HepG2 (cell line): ENCODE measurements around the gene SLC36A2. TPM values are rescaled to one million over a fixed set of nuclear protein-coding genes. Genes with fewer than 3 reads are reported as not detected.

Source experiments
- ATAC-seq: fragments of 200-7000 bp; cut with Tn5 transposase; 3 replicates; pipeline ENCODE4 v1.9.1; 2020; ENCODE audit warnings: mild to moderate bottlenecking, moderate library complexity
- BruUV-seq: library from RNA; stranded (reverse); fragments of 400-500 nt; replicated peaks from 2 replicates; lab custom pipeline; 2021; lab: Mats Ljungman, UMichigan
- CTCF ChIA-PET: fragments of 300-600 bp; formaldehyde crosslinking; extraction: SDS; loops from one replicate; lab custom pipeline; 2021; ENCODE audit warnings: low total read pairs, inconsistent platforms, low intra/inter-chr PET ratio; lab: Yijun Ruan, JAX
- POLR2A ChIA-PET: fragments of 350-600 bp; sonication (Branson Sonifier 250); formaldehyde crosslinking; loops from one replicate; lab custom pipeline; 2020; ENCODE audit warnings: antibody characterized with exemption, inconsistent platforms; lab: Yijun Ruan, JAX
- DNase-seq: peaks from one replicate; pipeline ENCODE4 v3.0.0-alpha.2; 2015; ENCODE audit warnings: low spot score
- FAIRE-seq: peaks from 3 replicates; lab custom pipeline; 2011; peaks lifted over from hg19 to GRCh38; lab: Jason Lieb, UNC
- H2AFZ ChIP-seq: one replicate; pipeline ENCODE4 v1.6.1; 2011; ENCODE audit warnings: low read length, inconsistent platforms
- H3K27ac ChIP-seq: fragments of 300-600 bp; 3 replicates; pipeline ENCODE4 v1.8.0; 2011; ENCODE audit warnings: mixed run types, mild to moderate bottlenecking, mixed read lengths, low read length, inconsistent platforms; ENCODE audit not compliant: insufficient read depth; ENCODE audit errors: extremely low read length
- H3K27me3 ChIP-seq, 2 experiments: fragments of 200-600 bp in 1 of 2; 2 replicates in 1 of 2; 3 replicates in 1 of 2; pipeline versions ENCODE4 v1.6.0 to v1.8.0; 2011; ENCODE audit warnings: low read length in 2 of 2, mild to moderate bottlenecking in 2 of 2, moderate library complexity in 2 of 2, inconsistent platforms in 1 of 2; ENCODE audit not compliant: insufficient read depth in 2 of 2, control insufficient read depth in 1 of 2
- H3K36me3 ChIP-seq, 2 experiments: fragments of 200-600 bp in 1 of 2; replicated peaks in 1 of 2; 2 replicates in 1 of 2; 3 replicates in 1 of 2; pipeline versions ENCODE4 v1.5.1 to v1.8.0; 2011; ENCODE audit warnings: low read length in 2 of 2, inconsistent platforms in 1 of 2; ENCODE audit not compliant: insufficient read depth in 2 of 2, control insufficient read depth in 1 of 2
- H3K4me1 ChIP-seq: 2 replicates; pipeline ENCODE4 v1.5.1; 2012; ENCODE audit warnings: low read length, inconsistent platforms; ENCODE audit not compliant: insufficient read depth
- H3K4me2 ChIP-seq: 2 replicates; pipeline ENCODE4 v1.6.0; 2011; ENCODE audit warnings: low read depth, low read length, inconsistent platforms
- H3K4me3 ChIP-seq, 3 experiments: fragments of 200-600 bp in 1 of 3; sonication (generic), shearing (Covaris generic) in 1 of 3; replicated peaks in 1 of 3; 2 replicates each; pipeline ENCODE4 v1.5.1; 2011 to 2016; ENCODE audit warnings: low read length in 3 of 3, inconsistent platforms in 2 of 3, low read depth in 2 of 3, mild to moderate bottlenecking in 2 of 3, control low read depth in 1 of 3, mixed read lengths in 1 of 3; ENCODE audit not compliant: insufficient read depth in 1 of 3
- H3K79me2 ChIP-seq: one replicate; pipeline ENCODE4 v1.6.1; 2011; ENCODE audit warnings: low read length, inconsistent platforms; ENCODE audit not compliant: insufficient read depth
- H3K9ac ChIP-seq: 2 replicates; pipeline ENCODE4 v1.6.0; 2011; ENCODE audit warnings: mild to moderate bottlenecking, low read depth, low read length, inconsistent platforms; ENCODE audit not compliant: insufficient read depth
- H3K9me3 ChIP-seq: 2 replicates; pipeline ENCODE4 v1.5.1; 2012; ENCODE audit warnings: mild to moderate bottlenecking, low read length
- H4K20me1 ChIP-seq: 2 replicates; pipeline ENCODE4 v1.6.0; 2011; ENCODE audit warnings: inconsistent platforms, mild to moderate bottlenecking, low read length, moderate library complexity; ENCODE audit not compliant: insufficient read depth
- BRF2 ChIP-seq: sonication (generic); formaldehyde crosslinking; IDR thresholded peaks from 2 replicates; pipeline ENCODE4 v1.8.1; 2022; ENCODE audit warnings: mild to moderate bottlenecking, missing genetic modification reagents
- MTERF4 ChIP-seq: sonication (generic); formaldehyde crosslinking; IDR thresholded peaks from 2 replicates; pipeline ENCODE4 v1.8.0; 2023; ENCODE audit warnings: mild to moderate bottlenecking, missing genetic modification reagents
- RARA ChIP-seq: IDR thresholded peaks from 2 replicates; pipeline ENCODE4 v1.6.1; 2016; ENCODE audit warnings: missing genetic modification reagents, missing compliant biosample characterization
- SNRNP70 ChIP-seq: fragments of 200-400 bp; formaldehyde crosslinking; IDR thresholded peaks from 2 replicates; pipeline ENCODE4 v1.6.1; 2017; ENCODE audit warnings: mild to moderate bottlenecking, low read depth, low read length, moderate library complexity
- ZNF101 ChIP-seq: sonication (generic); formaldehyde crosslinking; IDR thresholded peaks from 2 replicates; pipeline ENCODE4 v1.4.0; 2020; ENCODE audit warnings: mild to moderate bottlenecking, low read depth, missing genetic modification reagents, borderline replicate concordance
- ZNF547 ChIP-seq: sonication (generic); formaldehyde crosslinking; IDR thresholded peaks from 2 replicates; pipeline ENCODE4 v1.5.1; 2020; ENCODE audit warnings: mild to moderate bottlenecking, missing genetic modification reagents
- WGBS: methylation state at CpG from one replicate; pipeline ENCODE4 v1.1.6; 2017; ENCODE audit warnings: low lambda C conversion rate; 5-methylcytosine and 5-hydroxymethylcytosine counted together
- in situ Hi-C: cut with HindIII; loops from 2 replicates; pipeline ENCODE4 v1.10.0; 2017; ENCODE audit warnings: low pct_unique_long_range_greater_than_20kb; ENCODE audit not compliant: extremely low pct_ligation_motif_present
- intact Hi-C: fragments of 100-400 bp; cut with micrococcal nuclease; formaldehyde crosslinking; loops from one replicate; pipeline ENCODE4 v1.10.0; 2022; ENCODE audit not compliant: unreplicated experiment
- polyA plus RNA-seq, 8 experiments: library from polyadenylated mRNA; depleted of rRNA in 3 of 8; stranded (reverse) in 7 of 8; unstranded in 1 of 8; fragments of >200 nt; fragmentation: Illumina TruSeq in 4 of 8; extraction: Trizol in 4 of 8; gene quantifications; 2 replicates each; pipeline versions ENCODE4 v1.2.1 to v1.2.3, GENCODE V29; 2011 to 2016; ENCODE audit warnings: low read depth in 4 of 8, missing spikeins in 1 of 8, mixed read lengths in 1 of 8; ENCODE audit not compliant: insufficient read depth in 1 of 8
- total RNA-seq, 5 experiments: library from RNA; depleted of rRNA; stranded (reverse); fragments of >200 nt; fragmentation: Illumina TruSeq; extraction: Trizol; gene quantifications; 2 replicates each; pipeline ENCODE4 v1.2.3, GENCODE V29; 2016; ENCODE audit warnings: low read depth in 1 of 5

SLC36A2 gene
- total and polyA plus RNA-seq, 2 of the 13 experiments (the other 11 are each of a cell fraction or from before 2014, with no cell fraction given), result 0.03 TPM; not detected in 1

GRCh38 chr5:151281001-151281639, 66.2 kb downstream of the SLC36A2 start (continued):
- no peak for TF ChIP-seq ZNF547 (CRISPR knock-in tag)
- no peak for TF ChIP-seq ZNF101 (CRISPR knock-in tag)
- TF ChIP-seq BRF2 (CRISPR knock-in tag), result no peak
- no peak for TF ChIP-seq SNRNP70

- TF ChIP-seq RARA (CRISPR knock-in tag) (no peak), MTERF4 (CRISPR knock-in tag) (no peak)
- intact Hi-C loops, result no loop called here
- ChIA-PET CTCF (no interaction called here), POLR2A (no interaction called here)
- no peak overlapping the region for H3K9ac ChIP-seq
- FAIRE-seq, result no peak
- BruUV-seq, result no TSS peak
- in situ Hi-C loops, result no loop called here
- ATAC-seq, result no peak
- no peaks in the 10 kb centered on the region for H3K36me3 ChIP-seq
- no peaks in the 10 kb centered on the region for H3K79me2 ChIP-seq
- no peaks in the 10 kb centered on the region for H4K20me1 ChIP-seq
- no peak overlapping the region for H2AFZ ChIP-seq
- H3K27me3 ChIP-seq, result no peaks in the 10 kb centered on the region
- 3% methylated on average over 2 of the region's 2 CpGs for WGBS
- DNase-seq, result no peak
- no peak overlapping the region for H3K4me2 ChIP-seq
- H3K9me3 ChIP-seq, result no peaks in the 10 kb centered on the region
- H3K27ac ChIP-seq, result no peak overlapping the region
- H3K4me3 ChIP-seq, result no peak overlapping the region
- H3K4me1 ChIP-seq, result no peaks in the 10 kb centered on the region
Observed at GRCh38 chr5:151280443-151280842, 66.9 kb downstream of the SLC36A2 start.
